GM06990 (cell line): Measurements from ENCODE around the gene KANSL1.

Source experiments
- DNase-seq: peaks from one replicate; pipeline ENCODE4 v3.0.0-alpha.2; 2011; ENCODE audit not compliant: insufficient read length; ENCODE audit errors: extremely low read depth
- H3K27me3 ChIP-seq: replicated peaks from 2 replicates; pipeline ENCODE4 v1.6.0; 2011; ENCODE audit warnings: low read length; ENCODE audit not compliant: control insufficient read depth, insufficient read depth
- H3K36me3 ChIP-seq: 2 replicates; pipeline ENCODE4 v1.5.1; 2011; ENCODE audit warnings: low read length; ENCODE audit not compliant: control insufficient read depth, insufficient read depth
- H3K4me3 ChIP-seq: replicated peaks from 2 replicates; pipeline ENCODE4 v1.5.1; 2011; ENCODE audit warnings: low read depth, mild to moderate bottlenecking, control low read depth, low read length
- CTCF ChIP-seq: IDR thresholded peaks from 2 replicates; pipeline ENCODE4 v1.5.1; 2011; ENCODE audit warnings: low read length, control low read depth, mild to moderate bottlenecking, inconsistent platforms; ENCODE audit not compliant: insufficient read depth, poor library complexity, severe bottlenecking

The KANSL1 gene

GRCh38 chr17:46086821-46087220 is 106.4 kb downstream of the KANSL1 start:
- DNase-seq, result no peak
- Histone ChIP-seq H3K4me3 (no peak overlapping the region), H3K27me3 (no peaks in the 10 kb centered on the region), H3K36me3 (no peaks in the 10 kb centered on the region; the same call in 1 of the 2 replicates)
- TF ChIP-seq CTCF, result no peak

- no peak overlapping the region for H3K4me3 ChIP-seq
- DNase-seq, result no peak
- no peaks in the 10 kb centered on the region; the same call in 1 of the 2 replicates for H3K36me3 ChIP-seq
- TF ChIP-seq CTCF, result no peak
- no peaks in the 10 kb centered on the region for H3K27me3 ChIP-seq
These were observed 107.7 kb downstream of the KANSL1 start for GRCh38 chr17:46085522-46085921.

GRCh38 chr17:46082257-46082656 is 111.0 kb downstream of the KANSL1 start:
- no peaks in the 10 kb centered on the region; the same call in 1 of the 2 replicates for H3K36me3 ChIP-seq
- no peak for TF ChIP-seq CTCF
- no peak for DNase-seq
- H3K27me3 ChIP-seq, result no peaks in the 10 kb centered on the region
- no peak overlapping the region for H3K4me3 ChIP-seq

- no peak for DNase-seq
- Histone ChIP-seq H3K27me3 (no peaks in the 10 kb centered on the region), H3K36me3 (no peaks in the 10 kb centered on the region; the same call in 1 of the 2 replicates), H3K4me3 (no peak overlapping the region)
- no peak for TF ChIP-seq CTCF
These were observed 112.3 kb downstream of the KANSL1 start for GRCh38 chr17:46081018-46081320.

GRCh38 chr17:46080118-46081017 is 112.9 kb downstream of the KANSL1 start:
- no peak for DNase-seq
- no peaks in the 10 kb centered on the region; the same call in 1 of the 2 replicates for H3K36me3 ChIP-seq
- no peak overlapping the region for H3K4me3 ChIP-seq
- no peaks in the 10 kb centered on the region for H3K27me3 ChIP-seq
- no peak for TF ChIP-seq CTCF

GRCh38 chr17:46078675-46079074 is 114.6 kb downstream of the KANSL1 start:
- no peak for DNase-seq
- no peaks in the 10 kb centered on the region for H3K27me3 ChIP-seq
- no peak overlapping the region for H3K4me3 ChIP-seq
- no peaks in the 10 kb centered on the region; the same call in 1 of the 2 replicates for H3K36me3 ChIP-seq
- TF ChIP-seq CTCF, result no peak
